GM23248 (cell line): ENCODE data around the gene ARHGEF38. TPM values are rescaled to one million over a fixed set of nuclear protein-coding genes. Genes with fewer than 3 reads are reported as not detected.
"Not testable (repeated sequence)": the region's sequence is repeated elsewhere in the genome, so short reads cannot be mapped to it uniquely, and the experiment has no call there.

ENCODE experiments used
- DNase-seq: peaks from one replicate; pipeline ENCODE4 v3.0.0-alpha.2; 2015
- H2AFZ ChIP-seq: fragments of 200-600 bp; sonication (generic); 2 replicates; pipeline ENCODE4 v1.6.1; 2016; ENCODE audit warnings: antibody characterized with exemption
- H3F3A ChIP-seq: fragments of 200-600 bp; sonication (generic); 2 replicates; pipeline ENCODE4 v1.6.1; 2016; ENCODE audit warnings: mild to moderate bottlenecking, antibody characterized with exemption, mixed run types; ENCODE audit not compliant: insufficient read depth
- H3K27ac ChIP-seq: fragments of 200-600 bp; sonication (generic); 2 replicates; pipeline ENCODE4 v1.5.1; 2016; ENCODE audit warnings: mild to moderate bottlenecking
- H3K27me3 ChIP-seq: fragments of 200-600 bp; sonication (generic); replicated peaks from 2 replicates; pipeline ENCODE4 v1.6.1; 2016; ENCODE audit warnings: mild to moderate bottlenecking; ENCODE audit not compliant: insufficient read depth
- H3K36me3 ChIP-seq: fragments of 200-600 bp; sonication (generic); 2 replicates; pipeline ENCODE4 v1.6.1; 2016; ENCODE audit warnings: low read depth, mild to moderate bottlenecking
- H3K4me1 ChIP-seq: fragments of 200-600 bp; sonication (generic); 2 replicates; pipeline ENCODE4 v1.6.1; 2016; ENCODE audit warnings: mild to moderate bottlenecking; ENCODE audit not compliant: insufficient read depth
- H3K4me2 ChIP-seq: fragments of 200-600 bp; sonication (generic); one replicate; pipeline ENCODE4 v1.6.1; 2016; ENCODE audit warnings: mild to moderate bottlenecking; ENCODE audit not compliant: unreplicated experiment
- H3K4me3 ChIP-seq: fragments of 200-600 bp; sonication (generic); 2 replicates; pipeline ENCODE4 v1.5.1; 2016; ENCODE audit warnings: mild to moderate bottlenecking
- H3K79me2 ChIP-seq: fragments of 200-600 bp; sonication (generic); 2 replicates; pipeline ENCODE4 v1.6.1; 2016; ENCODE audit warnings: mild to moderate bottlenecking; ENCODE audit not compliant: insufficient read depth
- H3K9ac ChIP-seq: fragments of 200-600 bp; sonication (generic); 2 replicates; pipeline ENCODE4 v1.6.1; 2016; ENCODE audit warnings: mild to moderate bottlenecking
- H3K9me2 ChIP-seq: fragments of 200-600 bp; sonication (generic); 2 replicates; pipeline ENCODE4 v1.6.1; 2016; ENCODE audit warnings: mixed run types, mild to moderate bottlenecking, moderate library complexity; ENCODE audit not compliant: insufficient read depth
- H3K9me3 ChIP-seq: fragments of 200-600 bp; sonication (generic); one replicate; pipeline ENCODE4 v1.6.1; 2017; ENCODE audit warnings: low read depth
- H4K20me1 ChIP-seq: fragments of 200-600 bp; sonication (generic); 2 replicates; pipeline ENCODE4 v1.6.0; 2016; ENCODE audit not compliant: insufficient read depth
- EZH2 ChIP-seq: fragments of 200-600 bp; sonication (generic); IDR thresholded peaks from 2 replicates; pipeline ENCODE4 v1.6.1; 2018; ENCODE audit warnings: antibody characterized with exemption, mild to moderate bottlenecking; ENCODE audit not compliant: insufficient read depth, poor library complexity, severe bottlenecking
- EZH2phosphoT487 ChIP-seq: fragments of 200-600 bp; sonication (generic); IDR thresholded peaks from 2 replicates; pipeline ENCODE4 v1.6.1; 2018; ENCODE audit warnings: antibody characterized with exemption, moderate library complexity, mild to moderate bottlenecking, low read depth; ENCODE audit not compliant: insufficient read depth
- WGBS, 2 experiments: methylation state at CpG; one replicate each; pipeline ENCODE4 v1.1.6; 2015 to 2017; ENCODE audit warnings: low lambda C conversion rate in 2 of 2, low coverage in 1 of 2; ENCODE audit errors: missing lambda C conversion rate in 2 of 2; 5-methylcytosine and 5-hydroxymethylcytosine counted together
- in situ Hi-C: fragments of 300-500 bp; cut with MboI; formaldehyde crosslinking; loops from 2 replicates; pipeline ENCODE4 v1.15.0; 2020
- polyA plus RNA-seq: library from polyadenylated mRNA; unstranded; fragments of >200 nt; fragmentation: Nextera tagmentation; extraction: Ambion mirVana; gene quantifications from 2 replicates; pipeline ENCODE4 v1.2.1, GENCODE V29; 2016
- total RNA-seq: library from RNA; depleted of rRNA; stranded (reverse); fragments of >200 nt; shearing (Covaris generic); gene quantifications from 2 replicates; pipeline ENCODE4 v1.2.3, GENCODE V29; 2014

The ARHGEF38 gene
- total and polyA plus RNA-seq, 2 experiments from 2014 or later = not detected

DNA sequence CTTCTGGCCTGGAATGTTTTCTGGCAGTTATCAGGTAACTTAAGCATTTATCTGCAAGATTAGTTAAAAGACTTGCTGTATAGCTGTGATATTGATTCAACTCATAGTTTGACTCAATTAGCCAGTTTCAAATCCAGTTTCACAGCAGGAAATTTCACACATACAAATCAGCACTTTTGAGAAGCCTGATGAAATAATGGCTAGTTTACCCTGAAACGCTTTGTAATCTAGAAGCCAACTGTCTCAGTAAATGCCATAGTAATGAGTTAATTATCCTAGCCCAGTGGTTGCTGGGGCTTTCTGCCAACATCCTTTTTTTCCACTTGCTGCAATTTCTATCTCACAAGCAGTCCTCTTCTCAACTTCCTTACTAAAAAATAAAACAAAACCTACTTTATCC, 53.1 kb downstream of the ARHGEF38 start:
- Histone ChIP-seq H3K9ac (no peak overlapping the region), H4K20me1 (no peaks in the 10 kb centered on the region), H3K36me3 (no peaks in the 10 kb centered on the region), H3K27ac (no peak overlapping the region), H3K9me3 (no peaks in the 10 kb centered on the region), H3K4me2 (no peak overlapping the region), H3K79me2 (no peaks in the 10 kb centered on the region), H3K4me1 (no peaks in the 10 kb centered on the region), H3F3A (no peaks in the 10 kb centered on the region), H3K9me2 (no peaks in the 10 kb centered on the region), H3K4me3 (no peak overlapping the region), H2AFZ (no peak overlapping the region), H3K27me3 (no peaks in the 10 kb centered on the region)
- in situ Hi-C loops = no loop called here
- peak; percentile 39 for DNase-seq
- TF ChIP-seq EZH2phosphoT487 = no peak
- TF ChIP-seq EZH2 = no peak
- 0% methylated on average over 1 of the region's 1 CpG for WGBS, 2 experiments

DNA sequence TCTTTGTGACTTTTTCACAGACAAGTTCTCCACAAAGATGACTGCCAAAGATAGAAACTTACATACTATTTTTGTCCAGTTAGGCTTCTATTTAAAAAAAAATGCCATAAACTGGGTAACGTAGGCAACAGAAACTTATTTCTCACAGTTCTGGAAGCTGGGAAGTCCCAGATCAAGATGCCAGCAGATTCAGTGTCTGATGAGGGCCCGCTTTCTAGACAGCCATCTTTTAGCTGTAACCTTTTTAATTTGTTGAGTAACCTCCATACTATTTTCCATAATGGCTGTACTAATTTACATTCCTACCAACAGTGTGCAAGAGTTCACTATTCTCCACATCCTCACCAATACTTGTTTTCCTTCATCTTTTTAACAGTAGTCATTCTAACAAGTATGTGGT, 55.5 kb downstream of the ARHGEF38 start:
- in situ Hi-C loops = no loop called here
- no peak for TF ChIP-seq EZH2phosphoT487
- no peak for TF ChIP-seq EZH2
- WGBS, 2 experiments = 16 to 28% methylated on average over 2 of the region's 2 CpGs
- no peaks in the 10 kb centered on the region for H3K9me3 ChIP-seq
- H3K4me3 ChIP-seq = no peak overlapping the region
- H3K4me1 ChIP-seq = no peaks in the 10 kb centered on the region
- no peak overlapping the region for H3K9ac ChIP-seq
- no peaks in the 10 kb centered on the region for H3K36me3 ChIP-seq
- no peaks in the 10 kb centered on the region for H4K20me1 ChIP-seq
- no peak overlapping the region for H3K4me2 ChIP-seq
- DNase-seq = no peak
- no peak overlapping the region for H3K27ac ChIP-seq
- no peaks in the 10 kb centered on the region for H3K9me2 ChIP-seq
- H3F3A ChIP-seq = no peaks in the 10 kb centered on the region
- no peaks in the 10 kb centered on the region for H3K79me2 ChIP-seq
- no peaks in the 10 kb centered on the region for H3K27me3 ChIP-seq
- H2AFZ ChIP-seq = no peak overlapping the region

DNA sequence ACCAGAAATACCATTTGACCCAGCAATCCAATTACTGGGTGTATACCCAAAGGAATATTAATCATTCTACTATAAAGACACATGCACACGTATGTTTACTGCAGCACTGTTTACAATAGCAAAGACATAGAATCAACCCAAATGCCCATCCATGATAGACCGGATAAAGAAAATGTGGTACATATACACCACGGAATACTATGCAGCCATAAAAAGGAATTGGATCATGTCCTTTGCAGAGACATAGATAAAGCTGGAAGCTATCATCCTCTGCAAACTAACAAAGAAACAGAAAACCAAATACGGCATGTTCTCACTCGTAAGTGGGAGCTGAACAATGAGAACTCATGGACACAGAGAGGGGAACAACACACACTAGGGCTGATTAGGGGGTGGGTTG, 57.4 kb downstream of the ARHGEF38 start:
- H3K4me2 ChIP-seq, H4K20me1 ChIP-seq, H3K9me2 ChIP-seq, H3K79me2 ChIP-seq, H3K4me1 ChIP-seq, H3K4me3 ChIP-seq, DNase-seq, H2AFZ ChIP-seq, H3K27ac ChIP-seq, H3K36me3 ChIP-seq, H3K9ac ChIP-seq, H3K27me3 ChIP-seq, in situ Hi-C loops, H3F3A ChIP-seq, H3K9me3 ChIP-seq: not testable (repeated sequence)
- WGBS, 2 experiments = 50 to 56% methylated on average over 5 of the region's 5 CpGs

DNA sequence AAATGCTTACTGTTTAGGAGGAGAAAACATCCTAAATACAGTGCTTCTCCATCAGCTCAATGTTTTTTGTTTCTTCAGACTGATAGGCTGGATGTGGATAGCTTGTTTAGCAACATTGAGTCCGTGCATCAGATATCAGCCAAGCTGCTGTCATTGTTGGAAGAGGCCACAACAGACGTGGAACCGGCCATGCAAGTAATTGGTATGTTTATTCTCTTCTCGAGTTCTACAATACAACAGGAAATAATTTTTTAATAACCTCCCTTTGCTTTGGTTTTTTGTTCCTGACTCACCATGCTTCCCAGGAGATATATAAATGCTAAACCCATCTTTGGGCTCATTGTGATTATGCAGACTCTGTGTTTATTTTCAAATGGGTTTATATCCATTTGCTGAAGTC, 60.9 kb downstream of the ARHGEF38 start:
- Histone ChIP-seq H3K36me3 (no peaks in the 10 kb centered on the region), H4K20me1 (no peaks in the 10 kb centered on the region), H3K4me2 (no peak overlapping the region), H3K4me3 (no peak overlapping the region), H3K9me2 (no peaks in the 10 kb centered on the region), H2AFZ (no peak overlapping the region), H3K9me3 (no peaks in the 10 kb centered on the region), H3K4me1 (no peaks in the 10 kb centered on the region), H3F3A (no peaks in the 10 kb centered on the region), H3K9ac (no peak overlapping the region), H3K27me3 (no peaks in the 10 kb centered on the region), H3K79me2 (no peaks in the 10 kb centered on the region), H3K27ac (no peak overlapping the region)
- 0 to 4% methylated on average over 4 of the region's 4 CpGs for WGBS, 2 experiments
- DNase-seq = no peak
- in situ Hi-C loops = no loop called here
- TF ChIP-seq EZH2 (no peak), EZH2phosphoT487 (no peak)

DNA sequence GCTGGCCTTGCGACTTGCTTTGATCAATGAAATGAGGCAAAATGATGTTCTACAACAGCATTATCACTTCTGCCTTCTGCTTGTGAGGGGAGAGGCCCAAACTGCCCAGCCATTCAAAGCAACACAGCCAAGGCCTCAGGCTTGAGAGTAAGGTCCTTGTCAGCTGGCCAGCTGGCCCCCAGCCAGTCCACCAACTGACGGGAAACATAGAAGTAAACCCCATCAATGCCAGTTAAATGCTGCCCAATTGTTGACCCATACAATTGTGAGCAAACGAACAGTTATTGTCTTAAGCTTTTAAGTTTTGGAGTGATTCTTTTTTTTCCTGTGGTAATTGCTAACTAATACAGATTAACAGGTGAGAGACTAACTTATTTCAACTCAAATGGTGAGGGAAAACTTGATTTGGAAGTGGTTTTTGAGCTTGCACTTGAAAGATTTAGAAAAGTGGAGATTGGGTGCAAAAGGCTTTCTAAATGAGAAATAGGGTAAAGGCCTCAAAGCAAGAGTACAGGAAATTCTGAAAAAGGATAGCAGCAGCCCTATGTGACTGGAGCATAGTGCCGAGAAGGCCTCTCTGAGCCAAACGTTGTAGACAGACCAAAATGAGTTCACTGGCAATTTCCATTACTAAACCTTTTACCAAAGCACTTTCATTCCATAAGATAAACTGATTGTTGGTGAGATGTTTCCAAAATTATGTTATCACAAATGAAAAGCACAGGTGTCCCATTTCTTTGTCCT, 66.9 kb downstream of the ARHGEF38 start:
- Histone ChIP-seq H3K9ac (no peak overlapping the region), H3K79me2 (no peaks in the 10 kb centered on the region), H3K27me3 (no peaks in the 10 kb centered on the region), H3K4me1 (no peaks in the 10 kb centered on the region), H3F3A (no peaks in the 10 kb centered on the region), H3K9me2 (no peaks in the 10 kb centered on the region), H2AFZ (no peak overlapping the region), H3K4me3 (no peak overlapping the region), H4K20me1 (no peaks in the 10 kb centered on the region), H3K9me3 (no peaks in the 10 kb centered on the region), H3K36me3 (no peaks in the 10 kb centered on the region), H3K27ac (no peak overlapping the region), H3K4me2 (no peak overlapping the region)
- 19% methylated on average over 5 of the region's 5 CpGs for WGBS, 2 experiments
- DNase-seq = no peak
- no peak for TF ChIP-seq EZH2
- TF ChIP-seq EZH2phosphoT487 = no peak
- in situ Hi-C loops = no loop called here
